CD14-positive monocyte (primary cell): ENCODE results near the gene SLC6A6. TPM values are rescaled to one million over a fixed set of nuclear protein-coding genes. Genes with fewer than 3 reads are reported as not detected.

Source experiments
- DNase-seq, 3 donors: peaks; one replicate each; pipeline ENCODE4 v3.0.0-alpha.2; 2011 to 2022
- H2AFZ ChIP-seq: 2 replicates; pipeline ENCODE4 v1.6.0; 2012; ENCODE audit warnings: mild to moderate bottlenecking, low read depth, low read length, inconsistent platforms; ENCODE audit not compliant: insufficient read depth, poor library complexity, severe bottlenecking
- H3K27ac ChIP-seq, 2 donors: 1 replicate in 1 of 2; 2 replicates in 1 of 2; pipeline ENCODE4 v1.5.1; 2012 to 2013; ENCODE audit warnings: low read length in 2 of 2, control low read depth in 1 of 2, inconsistent platforms in 1 of 2, low read depth in 1 of 2, mild to moderate bottlenecking in 1 of 2
- H3K27me3 ChIP-seq, 2 donors: one replicate each; pipeline versions ENCODE4 v1.6.0 to v1.6.1; 2011 to 2013; ENCODE audit warnings: low read length in 2 of 2; ENCODE audit not compliant: control insufficient read depth in 2 of 2, insufficient read depth in 2 of 2
- H3K36me3 ChIP-seq, 2 donors: replicated peaks in 1 of 2; 1 replicate in 1 of 2; 2 replicates in 1 of 2; pipeline versions ENCODE4 v1.5.1 to v1.6.1; 2012 to 2013; ENCODE audit warnings: low read length in 2 of 2, control low read depth in 1 of 2, inconsistent platforms in 1 of 2, mild to moderate bottlenecking in 1 of 2; ENCODE audit not compliant: insufficient read depth in 2 of 2, control insufficient read depth in 1 of 2
- H3K4me1 ChIP-seq, 2 donors: 1 replicate in 1 of 2; 2 replicates in 1 of 2; pipeline versions ENCODE4 v1.5.1 to v1.6.1; 2012 to 2013; ENCODE audit warnings: low read length in 2 of 2, control low read depth in 1 of 2, inconsistent platforms in 1 of 2, mild to moderate bottlenecking in 1 of 2, moderate library complexity in 1 of 2; ENCODE audit not compliant: insufficient read depth in 2 of 2, control insufficient read depth in 1 of 2
- H3K4me2 ChIP-seq: replicated peaks from 2 replicates; pipeline ENCODE3; 2012; ENCODE audit warnings: low read length, moderate library complexity, mild to moderate bottlenecking; ENCODE audit not compliant: poor library complexity, severe bottlenecking; ENCODE audit errors: extremely low read depth
- H3K4me3 ChIP-seq, 3 experiments: fragments of 200-600 bp in 1 of 3; sonication (generic) in 1 of 3; replicated peaks in 1 of 3; 1 replicate in 2 of 3; 2 replicates in 1 of 3; pipeline ENCODE4 v1.5.1; 2011 to 2013; ENCODE audit warnings: low read length in 3 of 3, mild to moderate bottlenecking in 3 of 3, control low read depth in 2 of 3, low read depth in 2 of 3, inconsistent platforms in 1 of 3, moderate library complexity in 1 of 3
- H3K79me2 ChIP-seq: 2 replicates; pipeline ENCODE4 v1.6.0; 2012; ENCODE audit warnings: mild to moderate bottlenecking, control low read depth, inconsistent platforms, low read length, moderate library complexity; ENCODE audit not compliant: insufficient read depth
- H3K9ac ChIP-seq: 2 replicates; pipeline ENCODE4 v1.6.0; 2017; ENCODE audit warnings: low read length, mild to moderate bottlenecking; ENCODE audit not compliant: insufficient read depth, poor library complexity, severe bottlenecking
- H3K9me3 ChIP-seq, 2 donors: replicated peaks in 1 of 2; 1 replicate in 1 of 2; 2 replicates in 1 of 2; pipeline versions ENCODE4 v1.5.1 to v1.6.1; 2012 to 2013; ENCODE audit warnings: low read length in 2 of 2, control low read depth in 1 of 2; ENCODE audit not compliant: control insufficient read depth in 1 of 2, insufficient read depth in 1 of 2
- H4K20me1 ChIP-seq: 2 replicates; pipeline ENCODE4 v1.6.0; 2012; ENCODE audit warnings: mild to moderate bottlenecking, low read length, control low read depth, moderate library complexity; ENCODE audit not compliant: insufficient read depth
- H3K27ac Mint-ChIP-seq, 7 donors: one replicate each; pipeline ENCODE4 v1.8.0; 2020; ENCODE audit warnings: mild to moderate bottlenecking in 7 of 7, mixed read lengths in 7 of 7, moderate library complexity in 6 of 7, inconsistent platforms in 2 of 7
- H3K27me3 Mint-ChIP-seq, 3 donors: one replicate each; pipeline ENCODE4 v1.8.0; 2021 to 2022; ENCODE audit warnings: low read depth in 3 of 3, mild to moderate bottlenecking in 3 of 3, mixed read lengths in 3 of 3, moderate library complexity in 3 of 3, inconsistent platforms in 1 of 3
- H3K36me3 Mint-ChIP-seq, 2 donors: one replicate each; pipeline ENCODE4 v1.8.0; 2020; ENCODE audit warnings: mixed read lengths in 2 of 2, inconsistent platforms in 1 of 2, mild to moderate bottlenecking in 1 of 2
- H3K4me1 Mint-ChIP-seq: one replicate; pipeline ENCODE4 v1.8.0; 2020; ENCODE audit warnings: mild to moderate bottlenecking, mixed read lengths
- H3K4me3 Mint-ChIP-seq, 2 donors: one replicate each; pipeline ENCODE4 v1.8.0; 2020; ENCODE audit warnings: mild to moderate bottlenecking in 2 of 2, mixed read lengths in 2 of 2, moderate library complexity in 1 of 2
- H3K9me3 Mint-ChIP-seq, 7 donors: one replicate each; pipeline ENCODE4 v1.8.0; 2020 to 2022; ENCODE audit warnings: mixed read lengths in 7 of 7, mild to moderate bottlenecking in 6 of 7, moderate library complexity in 6 of 7, inconsistent platforms in 2 of 7
- WGBS: methylation state at CpG from one replicate; pipeline ENCODE4 v1.1.5; 2013; ENCODE audit warnings: missing lambda C conversion rate; ENCODE audit not compliant: insufficient coverage; 5-methylcytosine and 5-hydroxymethylcytosine counted together
- intact Hi-C, 2 donors: fragments of 100-400 bp; cut with micrococcal nuclease; formaldehyde crosslinking; loops; one replicate each; pipeline versions ENCODE4 v1.15.0 to v1.15.1; 2023
- polyA plus RNA-seq, 3 donors: library from polyadenylated mRNA; depleted of rRNA in 1 of 3; unstranded in 2 of 3; stranded (reverse) in 1 of 3; fragments of 300-500 nt in 2 of 3; fragments of >200 nt in 1 of 3; fragmentation: Illumina TruSeq in 2 of 3; gene quantifications; 1 replicate in 2 of 3; 2 replicates in 1 of 3; pipeline ENCODE4 v1.2.3, GENCODE V29; 2012 to 2021
- TF ChIP-seq, protein P1 (sequence below): fragments of 200-600 bp; IDR thresholded peaks from one replicate; pipeline ENCODE4 v1.8.0; 2022; ENCODE audit warnings: antibody characterized with exemption, mild to moderate bottlenecking

SLC6A6 gene
- polyA plus RNA-seq, 3 donors, result 18.4 to 136 (median 24.5) TPM

DNA sequence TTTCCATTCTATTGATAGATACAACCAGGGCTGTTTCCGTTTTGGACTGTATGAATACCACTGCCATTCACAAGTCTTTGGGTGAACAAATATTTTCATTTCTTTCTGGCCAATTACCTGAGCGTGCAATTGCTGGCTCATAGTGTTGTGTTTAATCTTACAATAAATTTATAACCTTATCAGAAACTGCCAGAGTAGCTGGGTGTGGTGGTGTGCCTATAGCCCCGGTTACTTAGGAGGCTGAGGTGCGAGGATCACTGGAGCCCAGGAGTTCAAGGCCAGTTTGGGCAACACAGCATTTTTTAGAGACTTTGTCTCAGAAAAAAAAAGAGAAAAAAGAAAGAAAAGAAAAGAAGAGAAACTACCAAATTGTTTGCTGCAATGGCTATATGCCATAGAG, 5.4 kb upstream of the SLC6A6 start:
- peak overlapping the region in 4 of 7 donors; percentile 40 to 71 (median 63) for H3K27ac Mint-ChIP-seq
- TF ChIP-seq, protein P1, sequence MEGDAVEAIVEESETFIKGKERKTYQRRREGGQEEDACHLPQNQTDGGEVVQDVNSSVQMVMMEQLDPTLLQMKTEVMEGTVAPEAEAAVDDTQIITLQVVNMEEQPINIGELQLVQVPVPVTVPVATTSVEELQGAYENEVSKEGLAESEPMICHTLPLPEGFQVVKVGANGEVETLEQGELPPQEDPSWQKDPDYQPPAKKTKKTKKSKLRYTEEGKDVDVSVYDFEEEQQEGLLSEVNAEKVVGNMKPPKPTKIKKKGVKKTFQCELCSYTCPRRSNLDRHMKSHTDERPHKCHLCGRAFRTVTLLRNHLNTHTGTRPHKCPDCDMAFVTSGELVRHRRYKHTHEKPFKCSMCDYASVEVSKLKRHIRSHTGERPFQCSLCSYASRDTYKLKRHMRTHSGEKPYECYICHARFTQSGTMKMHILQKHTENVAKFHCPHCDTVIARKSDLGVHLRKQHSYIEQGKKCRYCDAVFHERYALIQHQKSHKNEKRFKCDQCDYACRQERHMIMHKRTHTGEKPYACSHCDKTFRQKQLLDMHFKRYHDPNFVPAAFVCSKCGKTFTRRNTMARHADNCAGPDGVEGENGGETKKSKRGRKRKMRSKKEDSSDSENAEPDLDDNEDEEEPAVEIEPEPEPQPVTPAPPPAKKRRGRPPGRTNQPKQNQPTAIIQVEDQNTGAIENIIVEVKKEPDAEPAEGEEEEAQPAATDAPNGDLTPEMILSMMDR, result no peak
- H2AFZ ChIP-seq, result peak overlapping the region; percentile 8
- H3K9me3 Mint-ChIP-seq, result no peaks in the 10 kb centered on the region
- H3K4me1 Mint-ChIP-seq, result peaks cover 47% of the 10 kb centered on the region
- no peak overlapping the region for H3K9ac ChIP-seq
- H3K9me3 ChIP-seq, result no peaks in the 10 kb centered on the region
- H3K4me3 ChIP-seq, result no peak overlapping the region
- H3K27ac ChIP-seq, result no peak overlapping the region
- H3K27me3 Mint-ChIP-seq, result peaks cover 8 to 14% (median 14%) of the 10 kb centered on the region in 3 donors
- no peak for DNase-seq
- peak overlapping the region; percentile 64 to 77 for H3K4me3 Mint-ChIP-seq
- peaks cover 37 to 42% of the 10 kb centered on the region in 2 donors for H3K4me1 ChIP-seq
- H3K36me3 ChIP-seq, result no peaks in the 10 kb centered on the region
- H4K20me1 ChIP-seq, result no peaks in the 10 kb centered on the region
- H3K36me3 Mint-ChIP-seq, result peaks cover 0 to 4% of the 10 kb centered on the region in 2 donors
- H3K4me2 ChIP-seq, result peak overlapping the region; percentile 51
- WGBS, result 100% methylated on average over 2 of the region's 4 CpGs
- no peaks in the 10 kb centered on the region for H3K27me3 ChIP-seq
- no peaks in the 10 kb centered on the region for H3K79me2 ChIP-seq
- intact Hi-C loops, result loop anchor here in 1 of 2 donors (5.0 kb wide), 1 partner anchor 35 kb away; no protein-coding TSS in a partner anchor

DNA sequence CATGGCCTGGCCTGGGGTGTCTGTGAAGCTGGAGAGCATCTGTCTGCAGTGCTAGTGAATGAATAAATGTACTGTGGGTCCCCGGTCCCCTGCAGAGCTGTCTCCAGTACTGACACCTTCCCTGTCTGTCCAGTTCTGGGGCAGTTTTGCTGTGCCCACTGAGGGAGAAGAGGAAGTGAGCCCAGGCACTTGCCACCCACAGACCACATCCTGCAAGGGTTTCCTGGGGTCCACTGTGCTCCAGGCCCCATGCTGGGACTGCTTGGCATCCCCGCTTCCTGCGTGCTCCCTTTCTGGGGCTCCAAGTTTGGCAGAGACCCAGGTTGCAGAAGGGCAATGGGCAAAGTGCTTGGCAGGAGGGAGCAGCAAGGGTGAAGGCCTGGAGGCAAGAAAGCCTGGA, 4.9 kb upstream of the SLC6A6 start:
- H2AFZ ChIP-seq, result peak overlapping the region; percentile 8
- Mint-ChIP-seq H3K36me3 (peaks cover 0 to 4% of the 10 kb centered on the region in 2 donors), H3K27ac (peak overlapping the region in 6 of 7 donors; percentile 40 to 90 (median 70)), H3K4me3 (peak overlapping the region; percentile 64 to 77), H3K4me1 (peaks cover 49% of the 10 kb centered on the region), H3K27me3 (peaks cover 8 to 16% (median 14%) of the 10 kb centered on the region in 3 donors), H3K9me3 (no peaks in the 10 kb centered on the region)
- TF ChIP-seq, protein P1, result no peak
- no peaks in the 10 kb centered on the region for H3K36me3 ChIP-seq
- H4K20me1 ChIP-seq, result no peaks in the 10 kb centered on the region
- peak; percentile 52 to 68 (median 65) for DNase-seq
- H3K79me2 ChIP-seq, result peaks cover under 1% of the 10 kb centered on the region
- no CpG with 5 or more reads among the region's 3 CpGs for WGBS
- H3K4me1 ChIP-seq, result peaks cover 36 to 45% of the 10 kb centered on the region in 2 donors
- peak overlapping the region in 1 of 3 experiments; percentile 18 for H3K4me3 ChIP-seq
- H3K27ac ChIP-seq, result no peak overlapping the region
- H3K27me3 ChIP-seq, result no peaks in the 10 kb centered on the region
- H3K4me2 ChIP-seq, result peak overlapping the region; percentile 51
- no peak overlapping the region for H3K9ac ChIP-seq
- H3K9me3 ChIP-seq, result no peaks in the 10 kb centered on the region
- intact Hi-C loops, result loop anchor here in 1 of 2 donors (5.0 kb wide), 1 partner anchor 35 kb away; no protein-coding TSS in a partner anchor
